NCI-H2171 (cell line): ENCODE data around the gene EP400.
"Not testable (repeated sequence)": the region's sequence is repeated elsewhere in the genome, so short reads cannot be mapped to it uniquely, and the experiment has no call there.

Source experiments
- DNase-seq: peaks from one replicate; lab custom pipeline; 2025; lab: John Stamatoyannopoulos, UW

EP400 gene

DNA sequence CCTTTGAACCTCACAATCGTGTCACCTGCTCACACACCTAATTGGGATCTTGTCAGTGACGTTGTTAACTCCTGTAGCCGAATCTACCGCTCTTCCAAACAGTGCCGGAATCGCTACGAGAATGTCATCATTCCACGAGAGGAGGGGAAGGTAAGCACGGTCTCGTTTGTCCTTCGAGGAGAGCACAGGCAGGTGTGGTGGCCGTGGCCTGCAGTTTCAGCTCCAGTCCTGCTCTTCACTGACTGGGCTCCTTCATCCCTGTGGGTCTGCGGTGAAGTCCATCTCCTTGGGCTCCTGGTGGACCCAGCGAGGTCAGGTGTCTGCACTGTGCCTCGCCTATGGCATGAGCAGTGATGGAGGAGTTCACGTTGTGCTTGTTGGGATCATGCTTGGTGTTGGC, 96.0 kb downstream of the EP400 start:
- no peak for DNase-seq

DNA sequence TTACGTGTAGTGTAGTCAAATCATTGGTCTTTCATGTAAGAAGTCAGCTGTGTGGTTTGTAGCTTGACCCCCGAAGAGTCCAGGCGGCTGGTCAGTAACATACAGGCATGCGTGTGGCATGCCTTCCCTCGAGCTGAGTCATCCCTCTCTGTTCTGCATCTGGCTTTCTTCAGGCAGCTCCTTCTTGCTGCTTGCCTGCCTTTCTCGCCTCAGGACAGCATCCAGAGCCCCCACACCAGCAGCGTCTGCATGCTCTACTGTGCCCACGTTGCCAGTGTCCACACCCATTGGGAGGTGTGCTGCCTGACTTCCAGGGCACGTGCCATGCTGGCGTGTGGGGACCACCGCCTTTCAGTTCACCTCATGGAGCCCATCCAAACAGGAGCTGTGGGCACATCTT, 96.8 kb downstream of the EP400 start:
- no peak for DNase-seq

DNA sequence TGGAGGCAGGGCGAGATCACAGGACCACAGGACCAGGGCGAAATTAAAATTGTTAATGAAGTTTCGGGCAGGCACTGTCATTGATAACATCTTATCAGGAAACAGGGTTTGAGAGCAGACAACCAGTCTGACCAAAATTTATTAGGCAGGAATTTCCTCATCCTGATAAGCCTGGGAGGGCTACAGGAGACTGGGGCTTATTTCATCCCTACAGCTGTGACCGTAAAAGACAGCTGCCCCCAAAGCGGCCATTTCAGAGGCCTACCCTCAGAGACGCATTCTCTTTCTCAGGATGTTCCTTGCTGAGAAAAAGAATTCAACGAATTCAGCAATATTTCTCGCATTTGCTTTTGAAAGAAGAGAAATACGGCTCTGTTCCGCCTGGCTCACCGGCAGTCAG, 97.9 kb downstream of the EP400 start:
- not testable (repeated sequence) for DNase-seq

DNA sequence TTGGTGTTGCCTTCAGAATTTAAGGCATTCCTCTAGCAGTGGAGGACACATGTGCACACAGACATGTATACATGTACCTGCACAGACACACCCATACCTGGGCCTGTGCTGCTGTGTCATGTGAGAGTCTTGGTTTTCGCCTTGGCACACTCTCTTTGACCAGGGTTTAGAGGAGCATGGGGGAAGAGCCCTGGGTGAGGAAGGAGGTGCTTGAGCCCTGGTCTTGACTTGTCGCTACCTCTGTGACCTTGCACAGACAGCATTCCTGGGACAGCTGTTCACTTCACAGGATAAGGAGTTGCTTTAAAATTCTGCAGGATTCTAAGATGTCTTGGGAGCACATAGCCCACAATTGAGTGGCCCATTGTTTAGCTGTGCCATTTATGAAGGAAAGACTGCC, 99.7 kb downstream of the EP400 start:
- no peak for DNase-seq

DNA sequence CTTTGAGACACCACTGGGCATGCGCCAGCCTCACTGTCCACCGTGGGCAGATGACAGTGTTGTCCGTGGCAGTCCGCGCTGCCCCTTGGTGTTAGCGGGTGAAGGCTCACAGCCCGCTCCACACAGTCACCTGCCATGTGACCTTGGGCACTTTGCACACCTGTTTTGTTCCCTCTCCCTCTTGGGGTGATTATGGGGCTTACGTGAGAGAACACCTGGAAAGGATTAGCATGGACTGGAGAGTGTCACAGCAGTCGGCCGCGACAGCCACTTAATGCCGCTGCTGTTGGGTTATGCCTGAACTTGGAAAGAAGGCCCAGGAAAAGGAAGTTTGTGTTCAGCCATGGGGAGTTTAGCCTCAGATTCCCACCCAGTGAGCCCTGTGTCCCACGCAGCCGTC, 100.1 kb downstream of the EP400 start:
- no peak for DNase-seq

DNA sequence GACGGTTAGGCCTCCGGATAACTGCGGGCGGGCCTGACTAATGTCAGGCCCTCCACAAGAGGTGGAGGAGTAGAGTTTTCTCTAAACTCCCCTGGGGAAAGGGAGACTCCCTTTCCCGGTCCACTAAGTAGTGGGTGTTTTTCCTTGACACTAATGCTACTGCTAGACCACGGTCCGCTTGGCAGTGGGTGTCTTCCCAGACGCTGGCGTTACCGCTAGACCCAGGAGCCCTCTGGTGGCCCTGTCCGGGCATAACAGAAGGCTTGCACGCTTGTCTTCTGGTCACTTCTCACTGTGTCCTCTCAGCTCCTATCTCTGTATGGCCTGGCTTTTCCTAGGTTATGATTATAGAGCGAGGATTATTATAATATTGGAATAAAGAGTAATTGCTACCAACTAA, 102.0 kb downstream of the EP400 start:
- DNase-seq = not testable (repeated sequence)

DNA sequence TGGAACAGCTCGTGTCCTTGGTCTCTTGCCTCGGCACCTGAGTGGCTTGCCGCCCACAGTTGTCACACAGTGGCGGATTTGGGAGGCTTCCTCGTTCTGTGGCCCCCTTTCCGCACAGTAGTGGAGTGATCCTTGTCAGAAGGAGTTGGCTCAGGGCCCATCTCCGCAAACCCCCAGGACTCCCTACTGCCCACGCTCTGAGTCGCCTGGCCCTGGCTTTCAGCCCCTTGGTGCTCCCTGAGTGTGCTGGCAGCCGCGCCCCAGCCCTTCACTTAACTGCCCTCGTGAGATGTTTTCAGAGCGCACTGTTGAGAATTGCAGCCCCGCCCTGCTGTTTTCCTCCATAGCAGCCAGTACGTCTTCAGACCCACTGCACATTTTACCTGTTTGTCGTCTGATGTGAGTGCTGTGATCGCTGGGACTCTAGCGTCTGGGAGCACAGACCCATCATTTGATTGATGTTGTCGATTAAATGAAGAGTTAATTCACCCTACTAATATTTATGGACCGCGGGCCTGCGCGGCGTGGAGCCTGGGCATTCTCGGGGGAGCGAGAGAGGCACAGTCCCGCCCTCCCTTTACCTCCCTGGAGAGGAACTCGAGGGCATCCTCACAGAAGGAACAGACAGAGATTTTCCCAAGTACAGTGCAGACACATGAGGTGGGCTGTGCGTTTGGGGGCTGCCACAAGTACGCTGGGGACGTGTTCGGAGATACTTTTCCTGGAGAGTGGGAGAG, 102.6 kb downstream of the EP400 start:
- DNase-seq = no peak

DNA sequence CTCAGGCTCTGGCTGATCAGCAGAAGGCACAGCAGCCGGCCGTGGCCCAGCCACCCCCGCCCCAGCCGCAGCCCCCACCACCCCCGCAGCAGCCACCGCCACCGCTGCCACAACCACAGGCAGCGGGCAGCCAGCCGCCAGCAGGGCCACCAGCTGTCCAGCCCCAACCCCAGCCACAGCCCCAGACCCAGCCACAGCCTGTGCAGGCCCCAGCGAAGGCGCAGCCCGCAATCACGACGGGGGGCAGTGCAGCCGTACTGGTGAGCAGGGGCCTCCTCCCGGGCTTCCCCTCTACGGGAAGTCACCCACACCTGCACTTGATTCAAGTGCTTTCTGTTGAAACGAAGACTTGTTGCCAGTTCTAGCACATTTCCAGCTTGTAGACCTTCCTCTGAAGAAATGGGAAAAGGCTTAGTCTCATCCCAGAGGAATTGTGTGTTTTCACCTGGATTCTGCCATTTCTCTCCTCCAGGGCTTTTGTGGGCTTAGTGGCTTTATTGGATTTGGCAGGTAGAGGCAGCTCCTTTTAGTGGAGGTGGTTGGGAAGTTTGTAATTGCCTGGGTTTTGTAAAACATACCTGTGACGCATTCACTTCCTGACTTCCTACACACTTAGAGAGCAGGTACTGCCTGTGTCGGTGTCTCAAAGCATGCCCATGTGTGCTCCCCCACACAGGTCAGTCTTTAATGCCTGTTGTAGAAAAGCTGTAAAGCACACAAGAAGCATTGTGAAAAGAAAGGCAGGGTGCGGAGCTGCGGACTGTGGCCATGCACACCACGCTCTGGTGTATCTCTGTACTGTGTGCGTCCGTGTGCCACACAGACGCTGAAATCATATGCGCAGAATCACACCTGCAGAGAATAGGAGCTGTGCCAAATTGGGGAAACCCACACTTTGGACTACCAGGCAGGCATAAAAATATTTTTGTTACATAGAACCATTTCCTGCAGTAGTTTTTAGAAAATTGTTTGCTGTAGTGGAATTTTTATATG, 103.9 kb downstream of the EP400 start:
- DNase-seq = no peak

DNA sequence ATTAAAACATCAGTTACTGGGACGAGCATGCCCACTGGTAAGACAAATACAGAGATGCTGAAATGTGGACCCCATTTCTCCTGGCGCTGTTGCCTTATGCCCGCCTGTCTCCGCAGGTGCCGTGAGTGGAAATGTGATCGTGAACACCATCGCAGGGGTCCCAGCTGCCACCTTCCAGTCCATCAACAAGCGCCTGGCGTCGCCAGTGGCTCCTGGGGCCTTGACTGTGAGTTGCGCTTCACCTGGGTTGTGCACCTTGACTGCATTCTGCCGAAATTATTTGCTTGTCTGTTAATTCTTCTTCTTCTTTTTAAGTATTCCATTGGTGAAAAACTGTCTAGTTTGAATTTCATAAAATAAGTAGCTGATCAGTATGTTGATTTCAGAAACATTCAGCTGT, 105.2 kb downstream of the EP400 start:
- DNase-seq = no peak

DNA sequence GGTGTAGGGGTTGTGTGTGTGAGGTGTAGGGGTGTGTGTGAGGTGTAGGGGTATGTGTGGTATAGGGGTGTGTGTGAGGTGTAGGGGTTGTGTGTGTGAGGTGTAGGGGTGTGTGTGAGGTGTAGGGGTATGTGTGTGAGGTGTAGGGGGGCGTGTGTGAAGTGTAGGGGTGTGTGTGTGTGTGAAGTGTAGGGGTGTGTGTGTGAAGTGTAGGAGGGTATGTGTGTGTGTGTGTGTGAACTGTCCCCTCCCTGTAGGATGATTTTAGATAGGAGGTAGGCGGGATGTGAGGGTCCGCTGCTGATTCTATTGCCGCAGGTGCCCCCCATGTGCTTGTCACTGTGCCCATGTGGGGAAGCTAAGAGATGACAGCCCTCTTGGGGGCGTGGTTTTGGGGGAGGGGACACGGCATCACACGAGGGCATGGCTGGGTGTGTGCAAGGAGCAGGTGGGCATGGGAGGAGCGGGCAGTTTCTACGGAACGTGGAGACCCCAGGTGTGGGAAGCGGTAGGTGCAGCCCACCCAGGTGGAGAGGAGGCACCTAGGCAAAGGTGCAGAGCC, 105.9 kb downstream of the EP400 start:
- no peak for DNase-seq

DNA sequence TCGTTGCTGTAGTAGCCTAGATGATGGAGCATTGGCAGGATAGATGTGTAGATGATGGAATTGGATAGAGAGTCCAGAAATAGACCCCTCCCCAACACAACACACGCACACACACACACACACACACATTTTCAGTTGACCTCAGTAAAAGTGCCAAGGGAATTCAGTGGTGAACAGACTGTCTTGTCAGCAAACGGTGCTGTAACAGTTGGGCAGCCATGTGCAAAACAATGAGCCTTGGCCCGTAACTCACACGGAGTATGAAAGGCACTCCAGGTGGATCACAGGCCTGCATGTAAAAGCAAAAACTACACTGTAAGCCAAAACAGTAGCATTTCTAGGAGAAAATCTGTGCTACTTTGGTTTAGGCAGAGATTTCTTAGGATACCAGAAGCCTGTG, 106.6 kb downstream of the EP400 start:
- DNase-seq = no peak

DNA sequence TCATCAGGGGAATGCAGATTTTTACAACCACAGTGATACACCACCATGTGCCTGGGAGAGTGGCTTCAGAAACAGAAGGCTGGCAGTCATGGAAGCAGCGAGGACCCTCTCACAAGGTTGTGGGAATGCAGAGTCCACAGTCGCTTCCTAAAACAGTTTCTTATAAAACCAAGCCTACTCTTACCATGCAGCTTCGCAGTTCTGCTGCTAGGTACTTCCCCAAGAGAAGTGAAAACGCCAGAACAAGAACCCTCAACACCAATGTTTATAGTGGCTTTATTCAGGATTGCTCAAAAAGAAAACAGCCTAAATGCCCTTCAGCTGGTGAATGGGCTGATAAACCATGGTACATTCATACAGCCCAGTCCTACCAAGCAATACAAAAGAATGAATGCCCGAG, 107.2 kb downstream of the EP400 start:
- DNase-seq = no peak

DNA sequence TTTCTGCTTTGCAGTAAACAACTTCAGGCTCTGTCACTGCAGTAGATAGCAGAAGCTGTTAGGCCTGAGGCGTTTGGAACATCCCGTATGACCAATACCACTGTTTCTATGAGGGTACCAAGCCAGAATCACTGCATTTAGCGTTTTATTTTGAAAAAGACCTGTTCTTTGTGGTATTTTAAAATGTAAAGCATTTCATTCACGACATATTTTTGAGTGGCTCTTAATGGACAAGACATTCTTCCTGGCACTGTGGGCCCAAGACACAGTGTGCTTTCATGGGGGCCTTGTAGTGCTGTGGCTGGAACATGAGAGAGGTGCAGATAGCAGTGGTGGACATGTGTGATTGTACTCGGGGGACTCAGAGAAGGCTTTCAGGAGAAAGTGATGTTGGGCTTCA, 107.9 kb downstream of the EP400 start:
- no peak for DNase-seq

DNA sequence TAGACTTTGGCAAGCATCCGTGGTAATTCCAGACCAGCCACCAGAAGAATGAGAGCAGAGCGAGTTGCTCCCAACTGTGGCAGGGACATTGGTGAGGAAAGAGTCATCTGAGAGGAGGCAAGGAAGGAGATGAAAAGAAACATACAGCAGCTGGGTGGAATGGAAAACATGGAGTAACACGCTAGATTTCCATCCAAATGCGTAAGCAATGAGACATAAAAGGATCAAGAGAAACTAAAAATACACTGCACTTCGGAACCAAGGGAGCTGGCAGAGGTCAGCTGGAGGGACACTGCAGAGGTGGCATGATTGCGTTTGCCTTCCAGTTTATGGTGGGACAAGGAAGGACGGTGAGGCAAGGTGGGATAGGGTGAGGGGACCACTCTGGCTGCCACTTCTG, 111.5 kb downstream of the EP400 start:
- DNase-seq = no peak

DNA sequence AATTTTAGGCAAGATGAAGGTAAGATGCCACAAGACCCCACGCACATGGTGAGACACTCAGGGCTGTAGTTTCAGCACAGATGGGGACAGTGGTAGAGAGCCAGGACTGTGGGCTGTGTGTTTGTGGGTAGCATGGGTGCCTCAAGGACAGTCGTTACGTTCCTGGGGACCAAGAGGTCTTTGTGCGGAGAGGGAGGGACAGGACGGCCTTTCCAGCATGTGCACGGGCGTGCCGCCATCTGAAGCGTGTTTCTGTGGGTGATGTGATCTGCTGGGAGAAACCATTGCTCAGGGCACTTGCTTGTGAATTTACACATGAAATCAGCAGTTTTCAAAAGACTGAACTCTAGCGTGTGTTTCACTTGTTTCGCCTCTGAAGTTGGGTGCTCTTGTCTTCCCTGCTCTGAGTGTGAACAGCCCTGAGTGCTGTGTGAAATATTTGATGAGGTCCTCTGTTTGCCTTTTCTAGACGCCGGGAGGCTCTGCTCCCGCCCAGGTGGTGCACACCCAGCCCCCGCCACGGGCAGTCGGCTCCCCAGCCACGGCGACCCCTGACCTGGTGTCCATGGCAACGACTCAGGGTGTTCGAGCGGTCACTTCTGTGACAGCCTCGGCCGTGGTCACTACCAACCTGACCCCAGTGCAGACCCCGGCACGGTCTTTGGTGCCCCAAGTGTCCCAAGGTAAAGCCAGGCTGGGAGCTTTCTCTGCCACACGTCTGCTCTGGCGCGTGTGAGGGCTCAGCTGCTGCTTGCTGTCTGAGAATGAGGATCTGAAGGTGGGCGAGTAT, 112.1 kb downstream of the EP400 start:
- no peak for DNase-seq

DNA sequence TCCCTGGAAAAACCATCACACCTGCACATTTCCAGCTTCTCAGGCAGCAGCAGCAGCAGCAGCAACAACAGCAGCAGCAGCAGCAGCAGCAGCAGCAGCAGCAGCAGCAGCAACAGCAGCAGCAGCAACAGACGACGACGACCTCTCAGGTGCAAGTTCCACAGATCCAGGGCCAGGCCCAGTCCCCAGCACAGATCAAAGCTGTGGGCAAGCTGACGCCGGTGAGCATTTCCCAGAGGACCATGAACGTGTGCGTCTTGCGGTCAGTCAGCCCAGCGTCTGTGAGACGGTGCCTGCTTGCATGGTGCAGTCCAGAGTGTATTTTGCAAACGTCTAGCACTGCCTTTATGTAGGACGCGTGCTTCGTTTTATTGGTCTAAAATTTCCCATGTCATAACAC, 112.7 kb downstream of the EP400 start:
- no peak for DNase-seq

DNA sequence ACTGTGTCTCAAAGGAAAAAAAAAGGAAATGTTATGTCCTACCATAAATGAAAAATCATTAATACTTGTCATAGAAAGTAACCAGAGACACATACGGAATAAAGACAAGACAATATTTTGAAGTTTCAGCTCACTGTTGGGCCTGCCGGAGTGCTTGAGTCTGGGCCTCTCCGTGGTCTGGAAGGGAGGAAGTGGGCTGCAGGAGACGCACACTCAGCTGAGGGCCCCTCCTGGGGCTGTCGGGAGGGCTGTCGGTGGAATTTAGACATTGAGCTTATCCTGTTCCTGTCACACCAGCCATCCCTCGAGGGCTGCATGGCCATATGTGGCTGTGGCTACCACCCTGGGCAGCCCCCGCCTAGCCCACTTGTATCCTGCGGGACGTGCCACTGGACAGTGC, 113.7 kb downstream of the EP400 start:
- DNase-seq = no peak

DNA sequence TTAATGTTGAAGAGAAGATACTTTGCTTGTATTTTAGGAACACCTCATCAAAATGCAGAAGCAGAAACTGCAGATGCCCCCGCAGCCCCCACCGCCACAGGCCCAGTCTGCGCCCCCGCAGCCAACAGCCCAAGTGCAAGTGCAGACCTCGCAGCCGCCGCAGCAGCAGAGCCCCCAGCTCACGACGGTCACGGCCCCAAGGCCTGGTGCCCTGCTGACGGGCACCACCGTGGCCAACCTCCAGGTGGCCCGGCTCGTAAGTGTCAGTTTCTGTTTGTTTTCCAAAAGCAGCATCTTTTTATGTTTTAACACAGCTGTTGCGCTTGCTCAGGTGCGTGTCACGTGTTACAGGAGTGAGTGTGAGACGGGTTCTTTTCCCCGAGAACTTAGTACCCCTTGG, 114.9 kb downstream of the EP400 start:
- no peak for DNase-seq

DNA sequence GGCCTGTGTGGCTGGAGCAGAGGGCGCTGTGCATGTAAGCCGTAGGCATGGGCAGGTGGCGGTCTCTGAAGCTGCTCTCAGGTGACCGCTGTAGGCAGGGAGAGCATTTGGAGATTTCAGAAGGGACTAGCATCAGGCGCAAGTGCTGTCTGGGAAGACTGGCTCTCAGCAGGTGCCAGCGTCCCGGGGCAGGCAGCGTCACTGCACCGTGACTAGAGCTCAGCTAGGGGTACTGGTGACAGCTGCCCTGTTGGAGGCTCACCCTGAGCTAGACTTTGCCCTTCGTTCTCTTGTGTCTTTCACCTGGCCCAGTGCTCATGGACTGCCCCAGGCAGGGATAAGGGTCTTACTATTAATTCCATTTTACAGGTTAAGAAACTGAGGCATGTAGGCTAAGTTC, 115.5 kb downstream of the EP400 start:
- no peak for DNase-seq

DNA sequence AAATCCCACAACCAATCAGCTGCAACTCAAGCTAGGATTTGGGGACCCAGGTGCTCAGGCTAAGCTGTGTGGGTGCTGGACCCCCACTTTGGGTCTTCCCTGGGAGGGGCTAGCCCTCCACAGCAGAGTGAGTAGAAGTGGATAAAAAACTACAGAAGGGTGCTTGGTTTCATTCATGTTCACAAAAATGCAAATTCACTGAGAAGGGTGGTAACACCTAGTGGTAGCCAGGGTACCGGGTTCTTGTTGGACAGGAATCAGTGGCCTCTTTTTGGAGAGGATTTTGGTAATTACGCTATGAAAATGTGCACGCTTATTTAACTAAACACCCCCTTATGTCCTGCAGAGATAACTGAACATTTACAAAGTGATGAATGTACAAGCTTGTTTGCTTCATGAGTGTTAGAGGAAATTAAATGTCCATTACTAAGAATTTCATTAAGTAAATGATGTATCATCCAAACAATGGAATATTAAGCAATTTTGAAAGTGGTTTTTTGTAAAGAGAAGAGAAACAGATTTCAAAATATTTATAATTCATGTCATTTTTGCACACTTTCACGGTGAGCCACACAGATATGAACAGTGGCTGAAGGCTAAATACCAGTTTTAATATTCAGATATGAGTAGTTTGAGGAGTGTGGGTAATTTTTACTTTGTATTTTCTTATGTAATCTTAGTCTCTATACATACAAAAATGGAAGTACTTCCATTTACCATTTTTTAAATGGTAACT, 116.0 kb downstream of the EP400 start:
- DNase-seq = no peak

DNA sequence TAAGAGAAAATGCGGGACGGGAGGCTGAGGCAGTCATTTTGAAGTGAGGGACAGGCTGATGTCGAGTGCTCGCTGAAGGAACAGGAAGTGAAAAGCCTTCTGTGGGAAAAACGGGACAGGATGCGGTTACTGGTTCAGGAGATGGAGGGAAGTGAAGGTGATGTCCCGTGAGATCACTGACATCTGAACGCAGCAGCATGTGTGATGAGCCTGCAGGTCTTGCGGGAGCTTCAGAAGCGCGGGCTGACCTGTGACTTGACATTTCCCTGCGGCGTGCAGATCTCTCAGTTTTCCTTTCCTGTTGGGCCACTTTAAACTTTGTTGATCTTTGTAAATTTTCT, 116.6 kb downstream of the EP400 start:
- DNase-seq = no peak

DNA sequence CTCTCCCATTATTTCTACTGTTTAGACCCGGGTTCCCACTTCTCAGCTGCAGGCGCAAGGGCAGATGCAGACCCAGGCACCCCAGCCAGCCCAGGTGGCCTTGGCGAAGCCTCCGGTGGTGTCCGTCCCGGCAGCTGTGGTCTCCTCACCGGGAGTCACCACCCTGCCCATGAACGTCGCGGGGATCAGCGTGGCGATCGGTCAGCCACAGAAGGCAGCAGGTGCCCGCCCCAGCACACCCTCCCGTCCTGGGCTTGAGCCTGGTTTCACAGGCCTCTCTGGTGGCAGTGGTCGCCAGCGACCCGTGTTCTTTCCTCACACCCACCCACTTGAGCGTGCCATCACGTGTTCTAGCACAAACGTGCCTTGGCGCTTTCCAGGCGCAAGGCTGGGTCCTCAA, 117.0 kb downstream of the EP400 start:
- DNase-seq = no peak
